ENCODE measurements around the gene PRKCH. TPM values are rescaled to one million over a fixed set of nuclear protein-coding genes. Genes with fewer than 3 reads are reported as not detected.

PRKCH gene
- total and polyA plus RNA-seq, 2 donors from 2014 or later, result 8.3 to 47.0 TPM

DNA sequence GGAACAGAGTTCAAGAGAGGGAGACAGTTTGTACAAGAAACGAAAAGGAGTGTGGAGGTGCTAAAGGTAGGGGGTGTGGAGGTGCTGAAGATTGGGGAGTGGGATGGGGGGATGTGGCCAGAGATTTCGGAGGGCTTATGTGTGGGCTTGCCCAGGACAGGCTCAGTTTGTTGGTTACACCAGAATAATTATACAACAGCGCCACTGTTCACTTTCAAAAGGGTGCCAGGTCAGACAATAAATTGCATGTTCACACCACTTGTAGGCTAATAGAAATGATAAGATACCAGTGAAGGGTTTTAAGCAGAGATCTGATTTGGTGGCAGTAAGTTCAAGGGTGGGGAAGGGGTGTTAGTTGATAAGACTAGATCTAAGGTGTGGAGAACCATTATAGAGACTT is 75.3 kb downstream of the PRKCH start:
- H3K9ac ChIP-seq (ENCODE audit: low read length in 3 of 3), result no peak overlapping the region
- H3K9me3 ChIP-seq (ENCODE audit: control insufficient read depth in 2 of 3, insufficient read depth in 1 of 3, low read length in 3 of 3), result no peaks in the 10 kb centered on the region
- DNase-seq (no peak), FAIRE-seq (no peak)
- H3K4me3 ChIP-seq (ENCODE audit: low read length in 3 of 3), result no peak overlapping the region
- H3K4me1 ChIP-seq (ENCODE audit: control insufficient read depth in 2 of 3, insufficient read depth in 2 of 3, low read depth in 1 of 3, low read length in 3 of 3), result no peaks in the 10 kb centered on the region
- intact Hi-C loops (cut with DNase I), result no loop called here
- no peak overlapping the region for H3K27ac ChIP-seq (ENCODE audit: low read depth in 2 of 2, low read length in 2 of 2)
- no peaks in the 10 kb centered on the region for H3K36me3 ChIP-seq (ENCODE audit: control insufficient read depth in 2 of 3, insufficient read depth in 3 of 3, low read length in 3 of 3)
- H3K27me3 ChIP-seq (ENCODE audit: control insufficient read depth, insufficient read depth, low read length), result no peaks in the 10 kb centered on the region
- TF ChIP-seq, protein P1, sequence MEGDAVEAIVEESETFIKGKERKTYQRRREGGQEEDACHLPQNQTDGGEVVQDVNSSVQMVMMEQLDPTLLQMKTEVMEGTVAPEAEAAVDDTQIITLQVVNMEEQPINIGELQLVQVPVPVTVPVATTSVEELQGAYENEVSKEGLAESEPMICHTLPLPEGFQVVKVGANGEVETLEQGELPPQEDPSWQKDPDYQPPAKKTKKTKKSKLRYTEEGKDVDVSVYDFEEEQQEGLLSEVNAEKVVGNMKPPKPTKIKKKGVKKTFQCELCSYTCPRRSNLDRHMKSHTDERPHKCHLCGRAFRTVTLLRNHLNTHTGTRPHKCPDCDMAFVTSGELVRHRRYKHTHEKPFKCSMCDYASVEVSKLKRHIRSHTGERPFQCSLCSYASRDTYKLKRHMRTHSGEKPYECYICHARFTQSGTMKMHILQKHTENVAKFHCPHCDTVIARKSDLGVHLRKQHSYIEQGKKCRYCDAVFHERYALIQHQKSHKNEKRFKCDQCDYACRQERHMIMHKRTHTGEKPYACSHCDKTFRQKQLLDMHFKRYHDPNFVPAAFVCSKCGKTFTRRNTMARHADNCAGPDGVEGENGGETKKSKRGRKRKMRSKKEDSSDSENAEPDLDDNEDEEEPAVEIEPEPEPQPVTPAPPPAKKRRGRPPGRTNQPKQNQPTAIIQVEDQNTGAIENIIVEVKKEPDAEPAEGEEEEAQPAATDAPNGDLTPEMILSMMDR (IDR thresholded peaks at IDR 0.05; ENCODE audit: borderline replicate concordance, extremely low read depth, insufficient read depth), result no peak

DNA sequence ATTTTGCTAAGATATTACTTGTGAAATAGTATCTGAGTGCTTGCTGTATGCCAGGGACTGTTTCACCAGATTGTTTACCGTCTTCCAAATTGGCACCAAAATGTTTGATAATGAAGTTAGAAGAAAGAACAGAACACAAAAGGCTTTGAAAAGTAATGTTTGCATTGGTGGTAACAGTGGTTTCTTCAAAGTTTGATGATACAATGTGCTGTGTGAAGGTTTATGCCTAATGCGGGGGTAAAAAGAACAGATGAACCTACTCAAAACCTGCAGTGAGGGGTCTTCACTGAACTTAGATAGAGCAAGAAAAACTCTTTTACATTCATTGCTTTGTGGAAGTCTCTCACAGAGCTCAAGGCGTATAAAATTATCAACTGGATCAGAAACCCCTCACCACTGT is 76.2 kb downstream of the PRKCH start:
- Histone ChIP-seq H3K36me3 (ENCODE audit: control insufficient read depth in 2 of 3, insufficient read depth in 3 of 3, low read length in 3 of 3) (no peaks in the 10 kb centered on the region), H3K27ac (ENCODE audit: low read depth in 2 of 2, low read length in 2 of 2) (no peak overlapping the region), H3K27me3 (ENCODE audit: control insufficient read depth, insufficient read depth, low read length) (no peaks in the 10 kb centered on the region), H3K9me3 (ENCODE audit: control insufficient read depth in 2 of 3, insufficient read depth in 1 of 3, low read length in 3 of 3) (no peaks in the 10 kb centered on the region), H3K4me3 (ENCODE audit: low read length in 3 of 3) (no peak overlapping the region), H3K9ac (ENCODE audit: low read length in 3 of 3) (no peak overlapping the region), H3K4me1 (ENCODE audit: control insufficient read depth in 2 of 3, insufficient read depth in 2 of 3, low read depth in 1 of 3, low read length in 3 of 3) (no peaks in the 10 kb centered on the region)
- DNase-seq, result no peak
- TF ChIP-seq, protein P1 (IDR thresholded peaks at IDR 0.05; ENCODE audit: borderline replicate concordance, extremely low read depth, insufficient read depth), result no peak
- no peak for FAIRE-seq
- intact Hi-C loops (cut with DNase I), result no loop called here

DNA sequence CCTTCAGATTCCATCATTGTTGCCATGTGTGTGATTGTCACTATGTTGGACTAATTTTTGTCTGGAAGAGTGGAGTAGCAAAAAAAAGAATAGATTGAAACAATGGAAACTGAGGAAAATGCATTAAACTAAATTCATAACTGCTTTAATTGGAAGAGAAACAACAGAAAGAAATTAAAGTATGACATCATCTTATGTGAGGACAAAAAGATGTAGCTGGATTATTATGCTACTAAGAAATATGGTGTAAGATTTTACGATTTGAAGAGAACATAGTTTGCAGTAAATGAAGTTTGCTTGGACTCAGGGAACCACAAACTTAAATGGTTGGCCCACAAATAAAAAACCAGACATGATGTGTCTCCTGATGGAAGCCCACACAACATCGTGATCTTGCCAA is 76.8 kb downstream of the PRKCH start:
- Histone ChIP-seq H3K4me3 (ENCODE audit: low read length in 3 of 3) (no peak overlapping the region), H3K27me3 (ENCODE audit: control insufficient read depth, insufficient read depth, low read length) (no peaks in the 10 kb centered on the region), H3K36me3 (ENCODE audit: control insufficient read depth in 2 of 3, insufficient read depth in 3 of 3, low read length in 3 of 3) (no peaks in the 10 kb centered on the region), H3K9me3 (ENCODE audit: control insufficient read depth in 2 of 3, insufficient read depth in 1 of 3, low read length in 3 of 3) (no peaks in the 10 kb centered on the region), H3K27ac (ENCODE audit: low read depth in 2 of 2, low read length in 2 of 2) (no peak overlapping the region), H3K4me1 (ENCODE audit: control insufficient read depth in 2 of 3, insufficient read depth in 2 of 3, low read depth in 1 of 3, low read length in 3 of 3) (peaks cover 0 to under 1% (median 0%) of the 10 kb centered on the region in 3 donors), H3K9ac (ENCODE audit: low read length in 3 of 3) (no peak overlapping the region)
- FAIRE-seq, result no peak
- TF ChIP-seq, protein P1 (IDR thresholded peaks at IDR 0.05; ENCODE audit: borderline replicate concordance, extremely low read depth, insufficient read depth), result no peak
- DNase-seq, result no peak
- intact Hi-C loops (cut with DNase I), result no loop called here

- Histone ChIP-seq H3K4me3 (ENCODE audit: low read length in 3 of 3) (no peak overlapping the region), H3K27me3 (ENCODE audit: control insufficient read depth, insufficient read depth, low read length) (no peaks in the 10 kb centered on the region), H3K9me3 (ENCODE audit: control insufficient read depth in 2 of 3, insufficient read depth in 1 of 3, low read length in 3 of 3) (no peaks in the 10 kb centered on the region), H3K9ac (ENCODE audit: low read length in 3 of 3) (no peak overlapping the region), H3K36me3 (ENCODE audit: control insufficient read depth in 2 of 3, insufficient read depth in 3 of 3, low read length in 3 of 3) (no peaks in the 10 kb centered on the region), H3K4me1 (ENCODE audit: control insufficient read depth in 2 of 3, insufficient read depth in 2 of 3, low read depth in 1 of 3, low read length in 3 of 3) (peaks cover 0 to 3% (median 0%) of the 10 kb centered on the region in 3 donors), H3K27ac (ENCODE audit: low read depth in 2 of 2, low read length in 2 of 2) (no peak overlapping the region)
- no peak for FAIRE-seq
- intact Hi-C loops (cut with DNase I), result no loop called here
- TF ChIP-seq, protein P1 (IDR thresholded peaks at IDR 0.05; ENCODE audit: borderline replicate concordance, extremely low read depth, insufficient read depth), result no peak
- DNase-seq, result no peak
Measured at GRCh38 chr14:61399365-61399764, 78.0 kb downstream of the PRKCH start.

Data from kidney (tissue), 14 donors.